Nephron progenitor cell (in vitro differentiated cells): ENCODE data around the gene PHLDA2.

Source experiments
- DNase-seq: peaks from one replicate; pipeline ENCODE4 v3.0.0; 2021
- H3K27ac Mint-ChIP-seq: 2 replicates; pipeline ENCODE4 v1.8.0; 2021; ENCODE audit warnings: mild to moderate bottlenecking, moderate library complexity, mixed read lengths
- H3K27me3 Mint-ChIP-seq: 2 replicates; pipeline ENCODE4 v1.8.0; 2021; ENCODE audit warnings: mild to moderate bottlenecking, low read depth, mixed read lengths; ENCODE audit not compliant: poor library complexity
- H3K36me3 Mint-ChIP-seq: 2 replicates; pipeline ENCODE4 v1.8.0; 2021; ENCODE audit warnings: low read depth, mixed read lengths
- H3K4me1 Mint-ChIP-seq: 2 replicates; pipeline ENCODE4 v1.8.0; 2021; ENCODE audit warnings: mixed read lengths
- H3K4me3 Mint-ChIP-seq: 2 replicates; pipeline ENCODE4 v1.8.0; 2021; ENCODE audit warnings: mild to moderate bottlenecking, moderate library complexity, mixed read lengths
- H3K9me3 Mint-ChIP-seq: 2 replicates; pipeline ENCODE4 v1.8.0; 2021; ENCODE audit warnings: mild to moderate bottlenecking, moderate library complexity, mixed read lengths
- CTCF ChIP-seq: fragments of 200-600 bp; sonication (generic); IDR thresholded peaks from 2 replicates; pipeline ENCODE4 v1.5.0; 2021; ENCODE audit warnings: antibody characterized with exemption

PHLDA2 gene

GRCh38 chr11:2922655-2923054 lies 6.6 kb downstream of the PHLDA2 start:
- Mint-ChIP-seq H3K36me3 (no peaks in the 10 kb centered on the region), H3K4me1 (peaks cover 3% of the 10 kb centered on the region), H3K27me3 (peaks cover 26% of the 10 kb centered on the region), H3K4me3 (no peak overlapping the region), H3K9me3 (no peaks in the 10 kb centered on the region), H3K27ac (no peak overlapping the region)
- no peak for TF ChIP-seq CTCF
- no peak for DNase-seq

GRCh38 chr11:2921742-2922493 lies 7.3 kb downstream of the PHLDA2 start:
- H3K36me3 Mint-ChIP-seq = no peaks in the 10 kb centered on the region
- peaks cover 18% of the 10 kb centered on the region for H3K27me3 Mint-ChIP-seq
- H3K4me1 Mint-ChIP-seq = no peaks in the 10 kb centered on the region
- H3K27ac Mint-ChIP-seq = no peak overlapping the region
- no peak for DNase-seq
- H3K4me3 Mint-ChIP-seq = no peak overlapping the region
- H3K9me3 Mint-ChIP-seq = no peaks in the 10 kb centered on the region
- TF ChIP-seq CTCF = no peak

GRCh38 chr11:2921261-2921660 lies 8.0 kb downstream of the PHLDA2 start:
- TF ChIP-seq CTCF = no peak
- H3K9me3 Mint-ChIP-seq = no peaks in the 10 kb centered on the region
- peaks cover 12% of the 10 kb centered on the region for H3K27me3 Mint-ChIP-seq
- H3K4me3 Mint-ChIP-seq = no peak overlapping the region
- H3K36me3 Mint-ChIP-seq = no peaks in the 10 kb centered on the region
- no peak overlapping the region for H3K27ac Mint-ChIP-seq
- no peaks in the 10 kb centered on the region for H3K4me1 Mint-ChIP-seq
- DNase-seq = no peak

GRCh38 chr11:2920343-2920742 lies 8.9 kb downstream of the PHLDA2 start:
- no peak overlapping the region for H3K27ac Mint-ChIP-seq
- peaks cover 7% of the 10 kb centered on the region for H3K27me3 Mint-ChIP-seq
- H3K36me3 Mint-ChIP-seq = no peaks in the 10 kb centered on the region
- DNase-seq = no peak
- no peaks in the 10 kb centered on the region for H3K9me3 Mint-ChIP-seq
- no peak overlapping the region for H3K4me3 Mint-ChIP-seq
- no peaks in the 10 kb centered on the region for H3K4me1 Mint-ChIP-seq
- no peak for TF ChIP-seq CTCF

GRCh38 chr11:2919837-2920236 lies 9.4 kb downstream of the PHLDA2 start:
- Mint-ChIP-seq H3K9me3 (no peaks in the 10 kb centered on the region), H3K27ac (no peak overlapping the region), H3K27me3 (peaks cover 7% of the 10 kb centered on the region), H3K36me3 (no peaks in the 10 kb centered on the region), H3K4me3 (no peak overlapping the region), H3K4me1 (no peaks in the 10 kb centered on the region)
- TF ChIP-seq CTCF = no peak
- DNase-seq = no peak

GRCh38 chr11:2919188-2919587 lies 10.0 kb downstream of the PHLDA2 start:
- no peak for DNase-seq
- Mint-ChIP-seq H3K27ac (no peak overlapping the region), H3K9me3 (no peaks in the 10 kb centered on the region), H3K27me3 (peaks cover 7% of the 10 kb centered on the region), H3K4me1 (peaks cover under 1% of the 10 kb centered on the region), H3K4me3 (no peak overlapping the region), H3K36me3 (no peaks in the 10 kb centered on the region)
- TF ChIP-seq CTCF = no peak
